Loucy (cell line): ENCODE results near the gene MRPS14.

ENCODE experiments used
- H2AFZ ChIP-seq: fragments of 200-600 bp; sonication (generic); 2 replicates; pipeline ENCODE4 v1.6.0; 2016; ENCODE audit warnings: antibody characterized with exemption, mild to moderate bottlenecking, low read length, moderate library complexity
- H3F3A ChIP-seq: fragments of 200-600 bp; 2 replicates; pipeline ENCODE4 v1.6.0; 2016; ENCODE audit warnings: antibody characterized with exemption, low read depth, mild to moderate bottlenecking
- H3K27me3 ChIP-seq: fragments of 200-600 bp; sonication (generic); 2 replicates; pipeline ENCODE4 v1.6.1; 2014; ENCODE audit warnings: low read length, mild to moderate bottlenecking; ENCODE audit not compliant: insufficient read depth, poor library complexity, severe bottlenecking
- H3K36me3 ChIP-seq: fragments of 200-600 bp; sonication (generic); 2 replicates; pipeline ENCODE4 v1.6.1; 2016; ENCODE audit warnings: low read length; ENCODE audit not compliant: insufficient read depth
- H3K4me1 ChIP-seq: fragments of 200-600 bp; sonication (generic); 2 replicates; pipeline ENCODE4 v1.5.1; 2014; ENCODE audit warnings: low read length, mild to moderate bottlenecking; ENCODE audit not compliant: insufficient read depth, poor library complexity, severe bottlenecking
- H3K4me2 ChIP-seq: fragments of 200-600 bp; sonication (generic); 2 replicates; pipeline ENCODE4 v1.6.0; 2014; ENCODE audit warnings: antibody characterized with exemption, low read length, low read depth, mild to moderate bottlenecking; ENCODE audit not compliant: poor library complexity, severe bottlenecking
- H3K4me3 ChIP-seq: fragments of 200-600 bp; sonication (generic); 2 replicates; pipeline ENCODE4 v1.5.1; 2014; ENCODE audit warnings: low read length, mild to moderate bottlenecking, mixed read lengths; ENCODE audit not compliant: poor library complexity, severe bottlenecking
- H3K79me2 ChIP-seq: fragments of 200-600 bp; sonication (generic); 2 replicates; pipeline ENCODE4 v1.6.1; 2014; ENCODE audit warnings: low read length; ENCODE audit not compliant: insufficient read depth
- H3K9ac ChIP-seq: fragments of 200-600 bp; sonication (generic); 2 replicates; pipeline ENCODE4 v1.6.0; 2014; ENCODE audit warnings: mild to moderate bottlenecking, low read depth, low read length, moderate library complexity; ENCODE audit not compliant: poor library complexity, severe bottlenecking
- H3K9me2 ChIP-seq: fragments of 200-600 bp; sonication (generic); replicated peaks from 2 replicates; pipeline ENCODE4 v1.6.1; 2016; ENCODE audit warnings: low read depth, low read length, mixed read lengths
- H3K9me3 ChIP-seq: fragments of 200-600 bp; sonication (generic); 2 replicates; pipeline ENCODE4 v1.6.1; 2014; ENCODE audit warnings: mild to moderate bottlenecking, antibody characterized with exemption, low read length, low read depth; ENCODE audit not compliant: insufficient read depth
- H4K20me1 ChIP-seq: fragments of 200-600 bp; sonication (generic); 2 replicates; pipeline ENCODE4 v1.6.0; 2014; ENCODE audit warnings: antibody characterized with exemption, low read length, mild to moderate bottlenecking; ENCODE audit not compliant: insufficient read depth, poor library complexity, severe bottlenecking
- EZH2phosphoT487 ChIP-seq: fragments of 200-600 bp; IDR thresholded peaks from 2 replicates; pipeline ENCODE4 v1.6.1; 2018; ENCODE audit warnings: antibody characterized with exemption, mild to moderate bottlenecking, moderate library complexity, borderline replicate concordance
- TF ChIP-seq, protein P1 (sequence below): fragments of 200-600 bp; sonication (generic); conservative IDR thresholded peaks from 2 replicates; pipeline ENCODE4 v1.5.1; 2014; ENCODE audit warnings: mild to moderate bottlenecking, antibody characterized with exemption, low read length

The MRPS14 gene

GRCh38 chr1:175042650-175043049, 19.4 kb upstream of the MRPS14 start:
- no peak overlapping the region for H2AFZ ChIP-seq
- no peaks in the 10 kb centered on the region for H3F3A ChIP-seq
- H3K36me3 ChIP-seq = no peaks in the 10 kb centered on the region
- TF ChIP-seq, protein P1, sequence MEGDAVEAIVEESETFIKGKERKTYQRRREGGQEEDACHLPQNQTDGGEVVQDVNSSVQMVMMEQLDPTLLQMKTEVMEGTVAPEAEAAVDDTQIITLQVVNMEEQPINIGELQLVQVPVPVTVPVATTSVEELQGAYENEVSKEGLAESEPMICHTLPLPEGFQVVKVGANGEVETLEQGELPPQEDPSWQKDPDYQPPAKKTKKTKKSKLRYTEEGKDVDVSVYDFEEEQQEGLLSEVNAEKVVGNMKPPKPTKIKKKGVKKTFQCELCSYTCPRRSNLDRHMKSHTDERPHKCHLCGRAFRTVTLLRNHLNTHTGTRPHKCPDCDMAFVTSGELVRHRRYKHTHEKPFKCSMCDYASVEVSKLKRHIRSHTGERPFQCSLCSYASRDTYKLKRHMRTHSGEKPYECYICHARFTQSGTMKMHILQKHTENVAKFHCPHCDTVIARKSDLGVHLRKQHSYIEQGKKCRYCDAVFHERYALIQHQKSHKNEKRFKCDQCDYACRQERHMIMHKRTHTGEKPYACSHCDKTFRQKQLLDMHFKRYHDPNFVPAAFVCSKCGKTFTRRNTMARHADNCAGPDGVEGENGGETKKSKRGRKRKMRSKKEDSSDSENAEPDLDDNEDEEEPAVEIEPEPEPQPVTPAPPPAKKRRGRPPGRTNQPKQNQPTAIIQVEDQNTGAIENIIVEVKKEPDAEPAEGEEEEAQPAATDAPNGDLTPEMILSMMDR = no peak
- TF ChIP-seq EZH2phosphoT487 = no peak
- H3K9me2 ChIP-seq = no peaks in the 10 kb centered on the region
- H3K9ac ChIP-seq = no peak overlapping the region
- H3K4me1 ChIP-seq = no peaks in the 10 kb centered on the region
- H3K4me2 ChIP-seq = no peak overlapping the region
- no peaks in the 10 kb centered on the region for H3K9me3 ChIP-seq
- no peaks in the 10 kb centered on the region for H3K79me2 ChIP-seq
- H3K27me3 ChIP-seq = no peaks in the 10 kb centered on the region
- no peak overlapping the region for H3K4me3 ChIP-seq
- H4K20me1 ChIP-seq = no peaks in the 10 kb centered on the region

GRCh38 chr1:175040324-175040879, 17.2 kb upstream of the MRPS14 start:
- Histone ChIP-seq H3K79me2 (no peaks in the 10 kb centered on the region), H3F3A (no peaks in the 10 kb centered on the region), H3K27me3 (no peaks in the 10 kb centered on the region), H3K9ac (no peak overlapping the region), H3K4me3 (no peak overlapping the region), H3K9me3 (no peaks in the 10 kb centered on the region), H3K9me2 (no peaks in the 10 kb centered on the region), H4K20me1 (no peaks in the 10 kb centered on the region), H2AFZ (no peak overlapping the region), H3K36me3 (no peaks in the 10 kb centered on the region), H3K4me1 (peaks cover 4% of the 10 kb centered on the region), H3K4me2 (no peak overlapping the region)
- TF ChIP-seq, protein P1 = no peak
- TF ChIP-seq EZH2phosphoT487 = no peak

GRCh38 chr1:175037416-175037815, 14.2 kb upstream of the MRPS14 start:
- no peak overlapping the region for H3K4me3 ChIP-seq
- H3K9ac ChIP-seq = no peak overlapping the region
- no peak overlapping the region for H2AFZ ChIP-seq
- H3F3A ChIP-seq = no peaks in the 10 kb centered on the region
- H3K9me2 ChIP-seq = no peaks in the 10 kb centered on the region
- H3K27me3 ChIP-seq = no peaks in the 10 kb centered on the region
- no peaks in the 10 kb centered on the region for H3K79me2 ChIP-seq
- H3K4me2 ChIP-seq = no peak overlapping the region
- no peaks in the 10 kb centered on the region for H4K20me1 ChIP-seq
- no peaks in the 10 kb centered on the region for H3K9me3 ChIP-seq
- H3K36me3 ChIP-seq = no peaks in the 10 kb centered on the region
- H3K4me1 ChIP-seq = peaks cover 4% of the 10 kb centered on the region
- TF ChIP-seq EZH2phosphoT487 = no peak
- TF ChIP-seq, protein P1 = no peak
